Stimulated activated naive CD8-positive, alpha-beta T cell treated with anti-CD3 and anti-CD28 coated beads, Interleukin-15, Interleukin-2, amounts not matched to agents 100 U/mL and 50 U/mL, for 24 hours (primary cell): Measurements from ENCODE around the gene TNFRSF9.
"Not testable (repeated sequence)": the region's sequence is repeated elsewhere in the genome, so short reads cannot be mapped to it uniquely, and the experiment has no call there.

Experiments
- ATAC-seq: fragments of 150-1000 bp; cut with Tn5 transposase; one replicate; pipeline ENCODE4 v1.10.0; 2021
- DNase-seq: peaks from one replicate; pipeline ENCODE4 v3.0.0; 2021

TNFRSF9 gene

DNA sequence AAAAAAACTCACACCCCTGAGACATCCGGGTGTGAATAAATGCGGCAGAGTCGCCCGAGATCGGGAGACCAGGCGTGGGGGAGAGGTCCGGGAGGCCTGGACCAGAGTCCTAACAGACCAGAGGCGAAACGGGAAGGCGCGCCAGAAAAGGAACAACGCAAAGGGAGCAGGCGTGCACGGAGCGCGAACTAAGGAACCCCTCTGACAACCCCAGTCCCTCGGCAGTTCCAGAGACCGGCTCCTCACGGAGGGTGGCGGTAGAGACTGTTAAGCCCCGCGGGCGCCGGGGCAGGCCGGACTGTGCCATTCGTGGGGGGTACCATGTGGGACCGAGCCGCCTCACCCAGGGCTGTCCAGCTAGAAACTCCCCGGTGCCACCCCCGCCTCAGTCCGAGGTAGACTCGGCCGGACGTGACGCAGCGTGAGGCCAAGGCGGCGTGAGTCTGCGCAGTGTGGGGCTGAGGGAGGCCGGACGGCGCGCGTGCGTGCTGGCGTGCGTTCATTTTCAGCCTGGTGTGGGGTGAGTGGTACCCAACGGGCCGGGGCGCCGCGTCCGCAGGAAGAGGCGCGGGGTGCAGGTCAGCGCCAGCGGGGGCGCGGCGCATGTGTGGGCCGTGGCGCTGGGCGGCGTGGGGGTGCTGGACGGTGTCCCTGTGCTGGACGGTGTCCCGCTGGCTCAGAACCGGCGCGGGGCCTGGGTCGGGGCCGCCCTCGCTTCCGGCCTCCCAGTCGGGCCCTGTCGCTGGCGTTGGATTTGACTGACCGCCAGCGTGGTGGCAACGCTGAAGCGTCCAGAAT is 20.8 kb upstream of the TNFRSF9 start, which contains the start of gene PARK7:
Gene PARK7 (plus strand): TSS at position 496 of the 798 bp plus-strand sequence. CDS start 1,075 bp downstream, outside the sequence.
- peak; percentile 100 for DNase-seq

DNA sequence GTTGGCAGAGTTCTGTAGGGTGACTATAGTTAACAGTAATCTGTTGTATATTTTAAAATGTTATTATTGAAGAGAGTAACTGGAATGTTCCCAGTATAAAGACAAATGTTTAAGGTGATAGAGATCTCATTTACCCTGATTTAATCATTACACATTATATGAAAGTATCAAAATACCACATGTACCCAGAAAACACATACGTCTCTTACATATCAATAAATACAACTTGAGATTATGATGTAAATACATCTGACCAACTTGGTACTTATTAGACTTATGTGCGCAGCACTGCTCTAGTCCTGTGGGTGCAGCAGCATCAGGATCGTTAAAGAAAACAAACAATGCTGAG is 20.2 kb upstream of the TNFRSF9 start:
- ATAC-seq (no peak), DNase-seq (no peak)

More for the DNA sequence above, 20.8 kb upstream of the TNFRSF9 start, which contains the start of gene PARK7:
- peak; percentile 98 for ATAC-seq

DNA sequence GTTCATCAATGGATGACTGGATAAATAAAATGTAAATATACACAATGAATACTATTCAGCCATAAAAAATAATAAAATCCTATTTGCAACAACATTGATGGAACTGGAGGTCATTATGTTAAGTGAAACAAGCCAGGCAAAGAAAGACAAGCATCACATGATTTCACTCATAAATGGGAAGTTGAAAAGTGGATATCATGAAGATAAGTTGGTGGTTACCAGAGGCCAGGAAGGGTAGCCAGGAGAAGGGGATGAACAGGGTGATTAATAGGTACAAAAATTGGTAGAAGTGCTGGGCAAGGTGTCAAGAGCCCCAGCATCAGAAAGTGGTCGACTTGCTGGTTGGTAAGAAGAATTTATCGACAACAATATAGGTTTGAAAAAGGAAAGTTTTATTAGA is 19.5 kb upstream of the TNFRSF9 start:
- ATAC-seq = no peak
- DNase-seq = no peak

DNA sequence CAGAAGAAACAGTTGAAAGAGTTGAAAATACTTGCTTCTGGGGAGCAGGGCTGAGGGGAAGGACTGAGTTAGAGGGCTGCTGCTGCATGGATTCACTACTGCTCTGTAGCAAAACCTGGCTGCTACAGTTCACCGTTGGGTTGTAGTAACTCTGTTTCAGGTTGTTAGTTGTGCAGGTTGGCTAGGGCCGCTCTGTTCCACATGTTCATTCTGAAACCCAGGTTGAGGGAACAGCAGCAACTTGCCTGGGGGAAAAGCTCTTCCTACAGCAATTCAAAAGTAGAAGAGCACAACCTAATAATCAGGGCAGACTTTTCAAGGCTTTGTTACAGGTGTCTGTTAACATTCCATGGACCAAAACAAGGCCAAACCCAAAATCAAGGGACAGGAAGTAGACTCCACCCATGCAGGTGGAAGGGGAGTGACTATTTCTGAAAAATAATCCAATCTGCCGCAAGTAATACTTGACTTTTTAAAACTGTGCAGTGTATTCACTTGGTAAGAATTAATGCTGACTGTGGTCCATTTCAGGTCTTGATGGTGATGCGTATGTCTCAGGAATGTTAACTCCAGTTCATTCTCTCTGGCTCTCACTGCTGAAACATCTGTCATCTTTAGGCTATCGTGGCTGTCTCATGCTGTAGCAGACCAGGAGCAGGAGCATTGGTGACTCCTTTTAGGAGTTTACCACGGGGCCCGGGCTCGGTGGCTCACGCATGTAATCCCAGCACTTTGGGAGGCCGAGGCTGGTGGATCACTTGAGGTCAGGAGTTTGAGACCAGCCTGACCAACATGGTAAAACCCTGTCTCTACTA is 15.8 kb upstream of the TNFRSF9 start:
- DNase-seq = no peak
- no peak for ATAC-seq

DNA sequence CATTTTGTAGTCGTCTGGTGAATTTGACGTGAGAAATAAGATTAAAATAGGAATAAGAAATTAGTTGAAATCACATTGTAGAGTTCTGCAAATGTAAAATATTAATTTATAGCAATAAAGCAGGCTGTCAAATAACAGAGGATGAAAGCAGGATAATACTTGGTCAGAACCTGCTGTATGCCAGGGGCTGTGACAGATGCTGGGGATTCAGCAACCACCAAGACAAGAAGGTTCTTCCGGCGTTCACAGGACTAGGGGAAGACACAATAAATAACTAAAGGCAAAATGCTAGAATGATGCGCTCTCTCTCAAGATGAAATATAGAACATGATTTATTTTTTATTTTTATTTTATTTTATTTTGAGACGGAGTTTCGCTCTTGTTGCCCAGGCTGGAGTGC is 14.0 kb upstream of the TNFRSF9 start:
- no peak for ATAC-seq
- DNase-seq = no peak

DNA sequence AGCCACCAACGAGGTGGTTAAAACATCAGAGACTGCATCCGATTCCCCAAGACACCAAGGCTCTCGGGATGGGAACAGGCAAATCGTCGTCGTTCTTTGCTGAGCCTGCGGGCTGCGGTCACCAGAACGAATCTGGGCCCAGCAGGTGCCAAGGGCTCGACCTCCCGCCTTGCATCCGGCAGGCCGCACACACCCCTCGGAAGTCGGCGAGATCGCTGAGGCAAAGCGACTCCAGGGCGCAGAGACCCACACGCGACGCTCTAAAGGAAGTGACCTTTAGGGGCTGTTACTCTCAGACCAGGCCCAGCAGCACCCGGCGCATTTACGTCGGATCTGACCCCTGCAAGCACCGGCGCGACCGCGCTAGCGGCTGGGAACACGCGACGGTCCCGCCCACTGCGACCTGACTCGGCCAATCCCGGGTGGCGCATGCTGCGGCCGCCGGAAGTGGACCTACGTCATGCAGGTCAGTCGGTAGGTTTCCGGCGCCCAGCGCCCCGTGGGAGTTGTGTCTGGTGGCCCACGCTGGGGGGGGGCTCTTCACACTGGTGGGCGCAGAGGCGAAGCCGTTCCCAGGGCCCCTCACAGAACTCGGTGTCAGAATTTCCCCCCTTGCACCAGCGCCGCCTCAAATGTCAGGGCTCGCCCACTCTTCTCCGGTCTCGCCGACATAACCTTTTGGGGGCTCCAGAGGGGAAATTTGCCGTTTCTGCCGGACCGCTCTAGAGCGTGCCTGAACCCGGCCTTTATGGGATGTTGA is 13.4 kb upstream of the TNFRSF9 start:
- peak; percentile 98 for DNase-seq
- ATAC-seq = peak; percentile 88

DNA sequence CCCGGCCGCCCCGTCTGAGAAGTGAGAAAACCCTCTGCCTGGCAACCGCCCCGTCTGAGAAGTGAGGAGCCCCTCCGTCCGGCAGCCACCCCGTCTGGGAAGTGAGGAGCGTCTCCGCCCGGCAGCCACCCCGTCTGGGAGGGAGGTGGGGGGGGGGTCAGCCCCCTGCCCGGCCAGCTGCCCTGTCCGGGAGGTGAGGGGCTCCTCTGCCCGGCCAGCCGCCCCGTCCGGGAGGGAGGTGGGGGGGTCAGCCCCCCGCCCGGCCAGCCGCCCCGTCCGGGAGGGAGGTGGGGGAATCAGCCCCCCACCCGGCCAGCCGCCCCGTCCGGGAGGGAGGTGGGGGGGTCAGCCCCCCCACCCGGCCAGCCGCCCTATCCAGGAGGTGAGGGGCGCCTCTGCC is 12.2 kb upstream of the TNFRSF9 start:
- DNase-seq, ATAC-seq: not testable (repeated sequence)

DNA sequence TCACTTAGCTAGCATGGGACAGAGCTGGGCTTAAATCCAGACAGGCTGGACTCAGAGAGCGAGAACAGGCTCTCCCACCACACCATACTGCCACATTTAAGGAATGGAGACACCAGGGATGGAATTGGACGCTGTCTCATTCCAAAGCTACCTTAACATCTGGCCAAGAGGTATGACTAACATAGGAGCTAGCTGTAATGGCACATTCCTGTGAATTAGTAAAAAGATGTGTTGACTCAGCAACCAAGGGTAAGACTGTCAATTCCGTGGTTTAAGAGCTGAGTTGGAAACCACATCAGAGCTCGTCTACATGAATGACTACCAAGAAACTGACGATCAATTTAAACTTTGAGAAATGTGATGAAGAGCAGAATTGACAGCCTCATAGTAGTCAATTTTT is 8.3 kb upstream of the TNFRSF9 start:
- peak; percentile 82 for ATAC-seq
- DNase-seq = peak; percentile 19

DNA sequence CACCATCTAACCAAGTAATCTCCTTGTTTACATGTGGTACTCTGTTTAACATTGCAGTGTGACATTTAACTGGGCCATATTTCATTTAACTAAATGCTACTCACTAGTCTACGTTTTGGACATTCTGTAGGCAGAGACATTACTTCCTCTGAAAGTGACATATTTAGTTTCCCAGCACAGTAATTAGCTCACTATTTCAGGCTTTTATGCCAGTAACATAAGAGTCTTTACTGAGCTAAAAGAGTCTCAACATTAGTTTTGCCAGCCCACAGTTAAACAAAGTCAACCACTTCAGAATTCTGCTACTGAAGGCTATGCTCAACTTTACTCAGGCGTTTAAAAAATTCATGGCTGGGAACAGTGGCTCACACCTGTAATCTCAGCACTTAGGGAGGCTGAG is 2.6 kb upstream of the TNFRSF9 start:
- ATAC-seq (no peak), DNase-seq (no peak)

DNA sequence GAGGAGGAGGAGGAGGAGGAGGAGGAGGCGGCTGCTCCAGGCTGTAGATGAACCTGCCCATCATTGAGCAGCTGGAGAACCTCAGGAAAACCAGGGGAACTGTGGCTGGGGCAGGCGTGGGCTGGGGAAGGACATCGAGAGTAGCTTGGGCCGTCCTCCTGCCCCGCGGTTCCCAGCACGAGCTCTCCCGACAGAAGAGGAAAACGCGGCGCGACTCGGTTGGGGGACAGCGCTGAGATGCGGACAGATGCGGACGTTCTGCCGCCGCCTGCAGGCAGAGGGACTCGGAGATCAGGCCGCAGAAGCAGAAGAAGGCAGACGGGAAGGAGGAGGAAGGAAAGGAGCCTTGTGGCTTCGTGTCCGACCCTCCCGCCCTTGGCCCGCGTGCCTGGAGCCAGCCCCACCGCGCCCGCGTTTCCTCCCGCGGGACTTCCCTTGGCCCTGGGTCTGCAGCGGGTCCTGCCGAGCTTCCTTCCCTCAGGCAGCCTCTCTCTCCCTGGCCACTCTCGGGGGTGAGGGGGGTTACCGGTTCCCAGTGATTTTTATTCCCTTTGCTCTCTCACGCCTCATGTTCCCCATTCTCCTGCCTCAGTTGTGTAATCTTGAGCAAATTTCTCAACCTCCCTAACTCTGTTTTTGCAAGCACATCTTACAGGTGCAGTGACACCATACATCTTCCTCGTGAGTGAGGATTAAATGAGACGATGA is 1.7 kb upstream of the TNFRSF9 start:
- ATAC-seq (no peak), DNase-seq (peak; percentile 55)

DNA sequence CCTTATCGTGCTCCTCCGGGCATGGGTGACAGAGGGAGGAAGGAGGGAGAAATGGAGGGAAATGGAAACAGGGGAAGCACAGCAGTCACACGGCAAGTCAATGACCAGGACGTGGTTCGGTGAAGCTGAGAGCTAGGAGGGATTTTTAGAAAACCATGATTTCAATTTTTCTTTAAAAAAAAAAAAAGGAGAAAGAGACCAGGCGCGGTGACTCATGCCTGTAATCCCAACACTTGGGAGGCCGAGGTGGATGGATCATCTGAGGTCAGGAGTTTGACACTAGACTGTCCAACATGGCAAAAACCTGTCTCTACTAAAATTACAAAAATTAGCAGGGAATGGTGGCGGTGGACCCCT is 776 bp upstream of the TNFRSF9 start:
- ATAC-seq (no peak), DNase-seq (no peak)

DNA sequence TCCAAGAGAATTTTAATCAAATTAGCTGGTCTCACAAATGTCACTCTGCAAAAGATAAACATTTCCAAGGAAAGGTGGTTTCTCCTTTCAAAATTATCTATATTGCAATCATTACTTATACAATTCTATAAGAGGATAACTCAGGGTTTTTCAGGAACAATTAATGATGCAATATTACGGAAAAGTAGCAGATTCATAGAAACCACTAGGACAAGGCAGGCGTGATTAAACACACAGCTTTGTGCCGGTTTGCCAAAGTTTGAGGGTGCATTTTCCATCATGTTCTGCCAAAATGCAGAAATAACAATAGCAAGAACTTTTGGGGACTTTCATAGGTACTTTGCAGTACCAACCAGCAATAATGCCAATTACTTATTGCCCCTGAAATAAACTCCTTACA is 605 bp downstream of the TNFRSF9 start:
- no peak for DNase-seq
- ATAC-seq = no peak

DNA sequence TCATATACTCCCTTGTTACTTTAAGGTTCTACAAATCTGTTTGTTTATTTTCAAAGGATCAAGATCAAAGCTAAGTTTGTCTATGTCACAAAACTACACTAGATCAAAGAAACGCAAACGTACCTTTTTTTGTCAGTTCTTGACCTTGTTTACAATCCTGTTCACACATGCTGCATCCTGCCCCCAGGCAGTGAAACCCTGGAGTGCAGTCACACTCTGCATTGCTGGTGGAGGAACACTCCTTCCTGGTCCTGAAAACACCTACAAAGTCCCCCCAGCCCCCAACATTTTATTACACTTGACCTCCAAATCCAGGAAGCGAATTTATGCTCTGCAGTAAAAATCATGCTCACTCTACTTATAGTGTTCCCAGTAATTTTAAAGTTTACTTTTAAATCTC is 2.6 kb downstream of the TNFRSF9 start:
- no peak for ATAC-seq
- DNase-seq = no peak

DNA sequence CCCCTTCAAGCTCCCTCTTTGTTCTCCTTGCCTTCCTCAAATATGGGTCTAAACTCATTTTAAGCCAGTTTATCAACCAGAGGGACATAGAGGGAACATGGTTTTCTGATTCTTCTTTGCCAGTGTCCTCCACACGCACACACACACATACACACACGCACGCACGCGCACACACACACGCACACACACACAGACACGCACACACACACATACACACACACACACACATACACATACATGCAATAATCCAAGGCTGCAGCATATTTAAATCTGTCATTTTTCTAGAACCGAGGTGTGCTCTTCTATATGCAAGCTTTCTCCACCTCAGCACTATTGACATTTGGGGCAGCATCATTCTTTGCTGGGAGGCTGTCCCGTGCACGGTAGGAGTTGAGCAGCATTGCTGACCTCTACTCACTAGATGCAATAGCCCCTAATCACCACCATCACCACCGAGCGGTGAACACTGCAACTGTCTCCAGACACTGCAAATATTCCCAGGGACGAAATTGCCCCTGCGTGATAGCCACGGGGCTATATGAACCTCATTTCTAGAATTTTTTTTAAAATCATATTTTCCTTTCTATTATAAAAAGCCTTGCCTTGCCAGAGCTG is 8.0 kb downstream of the TNFRSF9 start:
- no peak for ATAC-seq
- no peak for DNase-seq

DNA sequence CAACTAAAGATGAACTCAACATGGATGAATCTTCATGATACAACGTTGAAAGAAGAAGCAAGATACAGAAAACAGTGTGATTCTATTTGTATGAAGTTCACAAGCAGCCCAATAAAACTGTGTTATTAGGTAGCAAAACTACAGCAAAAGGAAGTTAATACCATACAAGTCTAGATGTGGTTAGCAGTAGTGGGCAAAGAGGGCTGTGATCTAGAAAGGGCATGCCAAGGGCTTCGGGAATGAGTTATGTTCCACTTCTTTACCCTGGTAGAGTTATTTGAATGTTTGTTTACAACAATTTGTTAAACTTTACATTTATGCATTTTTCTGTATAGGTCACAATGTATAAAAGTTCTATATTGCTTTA is 9.2 kb downstream of the TNFRSF9 start:
- peak; percentile 39 for ATAC-seq
- DNase-seq = no peak

DNA sequence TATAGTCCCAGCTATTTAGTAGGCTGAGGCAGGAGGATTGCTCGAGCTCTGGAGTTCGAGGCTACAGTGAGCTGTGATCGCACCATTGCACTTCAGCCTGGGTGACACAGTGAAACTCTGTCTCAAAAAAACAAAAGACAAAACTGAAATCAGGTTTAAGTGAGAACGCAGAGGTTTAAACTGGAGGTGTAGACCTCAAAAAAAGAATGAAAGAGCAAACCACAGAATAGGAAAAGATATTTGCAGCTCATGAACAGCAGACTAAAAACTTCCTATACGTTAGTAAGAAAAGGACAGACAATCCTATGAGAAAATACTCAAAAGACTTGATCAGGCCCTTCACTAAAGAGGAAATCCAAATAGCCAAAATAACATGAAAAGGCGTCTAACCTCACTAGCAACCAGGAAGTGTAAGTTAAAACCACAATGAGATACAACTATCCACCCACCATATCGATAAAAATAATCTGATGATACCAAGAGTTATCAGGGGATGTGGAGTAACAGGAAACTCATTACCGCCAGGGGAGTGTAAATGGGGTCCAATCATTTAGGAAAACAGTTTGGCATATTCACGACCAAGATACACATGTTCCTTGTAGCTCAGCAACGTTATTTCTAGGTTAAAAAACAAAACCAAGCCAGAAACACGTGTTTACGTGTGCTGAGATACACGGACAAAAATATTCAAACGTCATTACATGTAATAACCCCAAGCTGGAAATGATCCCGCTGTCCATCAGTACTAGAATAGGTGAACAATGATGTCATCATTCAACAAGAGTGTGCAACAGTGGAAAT is 9.8 kb downstream of the TNFRSF9 start:
- ATAC-seq (peak; percentile 69), DNase-seq (no peak)

DNA sequence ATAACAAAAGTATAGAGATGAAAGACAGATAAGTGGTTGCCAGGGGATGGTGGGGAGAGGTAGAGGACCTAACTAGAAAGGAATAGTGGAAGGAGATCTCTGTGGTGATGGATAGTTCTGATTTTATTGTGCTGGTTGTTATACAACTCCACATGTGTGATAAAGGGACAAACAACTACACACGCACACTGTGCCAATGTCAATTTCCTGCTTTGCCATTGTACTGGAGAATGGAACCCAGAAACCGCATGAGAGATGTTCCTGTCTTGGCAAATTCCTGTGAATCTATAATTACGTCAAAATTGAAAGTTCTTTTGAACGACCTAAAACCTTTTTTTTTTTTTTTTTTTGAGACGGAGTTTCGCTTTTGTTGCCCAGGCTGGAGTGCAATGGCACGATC is 11.0 kb downstream of the TNFRSF9 start:
- no peak for DNase-seq
- ATAC-seq = no peak

DNA sequence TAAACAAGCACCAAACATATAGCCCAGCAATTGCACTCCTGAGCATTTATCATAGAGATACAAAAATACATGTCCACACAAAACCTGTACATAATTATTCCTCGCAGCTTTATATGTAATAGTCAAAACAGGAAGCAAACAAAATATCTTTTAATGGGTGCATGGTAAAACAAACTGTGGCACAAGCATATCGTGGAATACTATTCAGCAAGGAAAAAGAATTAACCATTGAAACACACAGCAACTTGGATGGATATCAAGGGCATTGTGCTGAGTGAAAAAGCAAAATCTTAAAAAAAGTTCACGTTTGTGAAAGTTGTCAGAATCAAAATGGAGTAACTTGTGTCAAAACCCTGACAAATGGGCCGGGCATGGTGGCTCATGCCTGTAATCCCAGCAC is 12.4 kb downstream of the TNFRSF9 start:
- ATAC-seq (no peak), DNase-seq (no peak)

DNA sequence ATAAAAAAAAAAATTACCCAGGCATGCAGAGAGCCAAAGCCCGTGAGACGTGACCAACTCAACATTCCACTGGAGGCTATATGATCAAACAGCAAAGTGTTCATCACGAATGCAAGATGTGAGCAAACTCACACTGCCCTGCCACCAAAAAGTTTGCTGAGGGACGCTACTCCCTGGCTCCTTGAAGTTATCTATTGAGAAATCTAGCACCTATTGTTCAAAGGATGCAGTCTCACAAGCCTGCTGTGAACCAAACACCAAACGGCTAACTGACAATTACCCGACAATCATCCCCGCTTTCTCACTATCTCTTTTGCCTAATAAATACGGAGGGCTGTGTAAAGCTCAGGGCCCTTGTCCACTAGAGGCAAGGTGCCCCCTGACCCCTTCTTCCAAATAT is 13.6 kb downstream of the TNFRSF9 start:
- ATAC-seq, DNase-seq: not testable (repeated sequence)

DNA sequence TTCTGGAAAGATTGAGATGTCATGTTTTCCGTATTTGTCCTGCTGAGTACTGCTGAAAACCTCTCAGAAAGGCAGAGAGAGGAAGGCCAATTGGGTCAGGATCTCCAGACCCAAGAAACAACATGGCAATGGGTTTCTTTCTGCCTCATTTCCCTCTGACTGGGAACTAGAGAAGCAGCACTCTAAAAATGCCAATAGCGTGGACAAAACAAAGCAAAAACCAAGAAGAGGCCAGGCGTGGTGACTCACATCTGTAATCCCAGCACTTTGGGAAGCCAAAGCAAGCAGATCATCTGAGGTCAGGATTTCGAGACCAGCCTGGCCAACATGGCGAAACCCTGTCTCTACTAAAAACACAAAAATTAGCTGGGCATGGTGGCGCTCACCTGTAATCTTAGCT is 18.3 kb downstream of the TNFRSF9 start:
- no peak for ATAC-seq
- no peak for DNase-seq

DNA sequence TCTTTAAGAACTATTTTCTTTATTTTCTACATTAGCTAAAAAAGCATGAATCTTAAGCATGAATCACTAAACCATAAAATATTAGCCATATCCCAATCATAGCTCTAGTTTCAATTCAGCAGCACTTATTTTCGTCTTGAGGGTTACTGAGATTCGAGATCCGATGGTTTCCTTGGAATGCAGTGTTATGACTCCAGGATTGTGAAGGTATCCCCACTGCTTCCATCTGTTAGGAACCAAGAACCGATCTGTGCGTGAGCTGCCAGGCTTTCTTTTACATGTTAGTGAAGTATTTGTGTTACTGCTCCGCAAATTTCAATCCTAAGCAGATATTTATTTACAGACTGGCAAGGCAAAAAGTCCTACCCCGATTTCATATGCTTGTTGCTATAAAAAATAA is 18.8 kb downstream of the TNFRSF9 start:
- ATAC-seq (no peak), DNase-seq (no peak)
